GM23338 (cell line): ENCODE results near the gene AP1S1.

ENCODE experiments used
- CREB1 ChIP-seq: fragments of 250-450 bp; sonication (Bioruptor Pico); IDR thresholded peaks from 2 replicates; pipeline ENCODE4 v1.5.0; 2020; ENCODE audit warnings: low read depth, mild to moderate bottlenecking, moderate library complexity
- EZH2 ChIP-seq: fragments of 200-600 bp; sonication (generic); IDR thresholded peaks from one replicate; pipeline ENCODE4 v1.8.0; 2017; ENCODE audit warnings: antibody characterized with exemption, mild to moderate bottlenecking, low read depth; ENCODE audit not compliant: unreplicated experiment
- EZH2phosphoT487 ChIP-seq: fragments of 200-600 bp; sonication (generic); IDR thresholded peaks from one replicate; pipeline ENCODE4 v1.8.1; 2018; ENCODE audit warnings: antibody characterized with exemption; ENCODE audit not compliant: unreplicated experiment
- NANOG ChIP-seq: IDR thresholded peaks from 2 replicates; pipeline ENCODE4 v1.6.1; 2016; ENCODE audit warnings: antibody characterized with exemption, borderline replicate concordance
- POLR2AphosphoS5 ChIP-seq: IDR thresholded peaks from 2 replicates; pipeline ENCODE4 v1.6.1; 2016; ENCODE audit warnings: antibody characterized with exemption, low read depth
- STAT1 ChIP-seq: IDR thresholded peaks from one replicate; pipeline ENCODE4 v1.6.1; 2016; ENCODE audit warnings: antibody characterized with exemption; ENCODE audit not compliant: unreplicated experiment
- TF ChIP-seq, protein P1 (sequence below), 2 experiments: fragments of 200-600 bp in 1 of 2; sonication (generic) in 1 of 2; conservative IDR thresholded peaks; 2 replicates each; pipeline versions ENCODE4 v1.5.1 to v1.6.1; 2016 to 2017; ENCODE audit warnings: antibody characterized with exemption in 2 of 2, low read depth in 2 of 2, mild to moderate bottlenecking in 2 of 2, moderate library complexity in 1 of 2
- TF ChIP-seq, protein P2 (sequence below): IDR thresholded peaks from one replicate; pipeline ENCODE4 v1.6.1; 2018; ENCODE audit warnings: antibody characterized with exemption; ENCODE audit not compliant: unreplicated experiment
- TF ChIP-seq, protein P3 (sequence below): fragments of 250-450 bp; sonication (Bioruptor Pico); IDR thresholded peaks from 2 replicates; pipeline ENCODE4 v1.5.0; 2020; ENCODE audit warnings: mild to moderate bottlenecking, moderate library complexity
- TF ChIP-seq, protein P4 (sequence below): IDR thresholded peaks from 2 replicates; pipeline ENCODE4 v1.6.1; 2016; ENCODE audit warnings: antibody characterized with exemption

DNA sequence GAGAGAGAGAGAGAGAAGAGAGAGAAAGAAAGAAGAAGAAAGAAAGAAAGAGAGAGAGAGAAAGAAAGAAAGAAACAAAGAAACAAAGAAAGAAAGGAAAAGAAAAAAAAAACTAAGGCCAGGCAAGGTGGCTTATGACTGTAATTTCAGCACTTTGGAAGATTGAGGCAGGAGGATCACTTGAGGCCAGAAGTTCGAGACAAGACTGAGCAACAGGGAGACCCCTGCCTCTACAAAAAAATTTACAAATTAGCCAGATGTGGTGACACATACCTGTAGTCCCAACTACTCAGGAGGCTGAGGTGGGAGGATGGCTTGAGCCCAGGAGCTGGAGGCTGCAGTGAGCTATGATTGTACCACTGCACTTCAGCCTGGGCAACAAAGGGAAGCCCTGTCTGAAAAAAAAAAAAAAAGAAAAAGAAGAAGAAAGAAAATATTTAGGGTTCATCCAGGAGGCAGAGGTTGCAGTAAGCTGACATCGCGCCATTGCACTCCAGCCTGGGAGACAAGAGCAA, 24.6 kb upstream of the AP1S1 start:
- TF ChIP-seq, protein P1, sequence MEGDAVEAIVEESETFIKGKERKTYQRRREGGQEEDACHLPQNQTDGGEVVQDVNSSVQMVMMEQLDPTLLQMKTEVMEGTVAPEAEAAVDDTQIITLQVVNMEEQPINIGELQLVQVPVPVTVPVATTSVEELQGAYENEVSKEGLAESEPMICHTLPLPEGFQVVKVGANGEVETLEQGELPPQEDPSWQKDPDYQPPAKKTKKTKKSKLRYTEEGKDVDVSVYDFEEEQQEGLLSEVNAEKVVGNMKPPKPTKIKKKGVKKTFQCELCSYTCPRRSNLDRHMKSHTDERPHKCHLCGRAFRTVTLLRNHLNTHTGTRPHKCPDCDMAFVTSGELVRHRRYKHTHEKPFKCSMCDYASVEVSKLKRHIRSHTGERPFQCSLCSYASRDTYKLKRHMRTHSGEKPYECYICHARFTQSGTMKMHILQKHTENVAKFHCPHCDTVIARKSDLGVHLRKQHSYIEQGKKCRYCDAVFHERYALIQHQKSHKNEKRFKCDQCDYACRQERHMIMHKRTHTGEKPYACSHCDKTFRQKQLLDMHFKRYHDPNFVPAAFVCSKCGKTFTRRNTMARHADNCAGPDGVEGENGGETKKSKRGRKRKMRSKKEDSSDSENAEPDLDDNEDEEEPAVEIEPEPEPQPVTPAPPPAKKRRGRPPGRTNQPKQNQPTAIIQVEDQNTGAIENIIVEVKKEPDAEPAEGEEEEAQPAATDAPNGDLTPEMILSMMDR (conservative IDR thresholded peaks at IDR 0.05; ENCODE audit: low read depth in 2 of 2), result no peak
- TF ChIP-seq POLR2AphosphoS5 (no peak), STAT1 (no peak), EZH2phosphoT487 (no peak), CREB1 (CRISPR knock-in tag) (no peak), EZH2 (no peak), NANOG (no peak)
- TF ChIP-seq, protein P2, sequence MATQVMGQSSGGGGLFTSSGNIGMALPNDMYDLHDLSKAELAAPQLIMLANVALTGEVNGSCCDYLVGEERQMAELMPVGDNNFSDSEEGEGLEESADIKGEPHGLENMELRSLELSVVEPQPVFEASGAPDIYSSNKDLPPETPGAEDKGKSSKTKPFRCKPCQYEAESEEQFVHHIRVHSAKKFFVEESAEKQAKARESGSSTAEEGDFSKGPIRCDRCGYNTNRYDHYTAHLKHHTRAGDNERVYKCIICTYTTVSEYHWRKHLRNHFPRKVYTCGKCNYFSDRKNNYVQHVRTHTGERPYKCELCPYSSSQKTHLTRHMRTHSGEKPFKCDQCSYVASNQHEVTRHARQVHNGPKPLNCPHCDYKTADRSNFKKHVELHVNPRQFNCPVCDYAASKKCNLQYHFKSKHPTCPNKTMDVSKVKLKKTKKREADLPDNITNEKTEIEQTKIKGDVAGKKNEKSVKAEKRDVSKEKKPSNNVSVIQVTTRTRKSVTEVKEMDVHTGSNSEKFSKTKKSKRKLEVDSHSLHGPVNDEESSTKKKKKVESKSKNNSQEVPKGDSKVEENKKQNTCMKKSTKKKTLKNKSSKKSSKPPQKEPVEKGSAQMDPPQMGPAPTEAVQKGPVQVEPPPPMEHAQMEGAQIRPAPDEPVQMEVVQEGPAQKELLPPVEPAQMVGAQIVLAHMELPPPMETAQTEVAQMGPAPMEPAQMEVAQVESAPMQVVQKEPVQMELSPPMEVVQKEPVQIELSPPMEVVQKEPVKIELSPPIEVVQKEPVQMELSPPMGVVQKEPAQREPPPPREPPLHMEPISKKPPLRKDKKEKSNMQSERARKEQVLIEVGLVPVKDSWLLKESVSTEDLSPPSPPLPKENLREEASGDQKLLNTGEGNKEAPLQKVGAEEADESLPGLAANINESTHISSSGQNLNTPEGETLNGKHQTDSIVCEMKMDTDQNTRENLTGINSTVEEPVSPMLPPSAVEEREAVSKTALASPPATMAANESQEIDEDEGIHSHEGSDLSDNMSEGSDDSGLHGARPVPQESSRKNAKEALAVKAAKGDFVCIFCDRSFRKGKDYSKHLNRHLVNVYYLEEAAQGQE, result no peak
- TF ChIP-seq, protein P3, sequence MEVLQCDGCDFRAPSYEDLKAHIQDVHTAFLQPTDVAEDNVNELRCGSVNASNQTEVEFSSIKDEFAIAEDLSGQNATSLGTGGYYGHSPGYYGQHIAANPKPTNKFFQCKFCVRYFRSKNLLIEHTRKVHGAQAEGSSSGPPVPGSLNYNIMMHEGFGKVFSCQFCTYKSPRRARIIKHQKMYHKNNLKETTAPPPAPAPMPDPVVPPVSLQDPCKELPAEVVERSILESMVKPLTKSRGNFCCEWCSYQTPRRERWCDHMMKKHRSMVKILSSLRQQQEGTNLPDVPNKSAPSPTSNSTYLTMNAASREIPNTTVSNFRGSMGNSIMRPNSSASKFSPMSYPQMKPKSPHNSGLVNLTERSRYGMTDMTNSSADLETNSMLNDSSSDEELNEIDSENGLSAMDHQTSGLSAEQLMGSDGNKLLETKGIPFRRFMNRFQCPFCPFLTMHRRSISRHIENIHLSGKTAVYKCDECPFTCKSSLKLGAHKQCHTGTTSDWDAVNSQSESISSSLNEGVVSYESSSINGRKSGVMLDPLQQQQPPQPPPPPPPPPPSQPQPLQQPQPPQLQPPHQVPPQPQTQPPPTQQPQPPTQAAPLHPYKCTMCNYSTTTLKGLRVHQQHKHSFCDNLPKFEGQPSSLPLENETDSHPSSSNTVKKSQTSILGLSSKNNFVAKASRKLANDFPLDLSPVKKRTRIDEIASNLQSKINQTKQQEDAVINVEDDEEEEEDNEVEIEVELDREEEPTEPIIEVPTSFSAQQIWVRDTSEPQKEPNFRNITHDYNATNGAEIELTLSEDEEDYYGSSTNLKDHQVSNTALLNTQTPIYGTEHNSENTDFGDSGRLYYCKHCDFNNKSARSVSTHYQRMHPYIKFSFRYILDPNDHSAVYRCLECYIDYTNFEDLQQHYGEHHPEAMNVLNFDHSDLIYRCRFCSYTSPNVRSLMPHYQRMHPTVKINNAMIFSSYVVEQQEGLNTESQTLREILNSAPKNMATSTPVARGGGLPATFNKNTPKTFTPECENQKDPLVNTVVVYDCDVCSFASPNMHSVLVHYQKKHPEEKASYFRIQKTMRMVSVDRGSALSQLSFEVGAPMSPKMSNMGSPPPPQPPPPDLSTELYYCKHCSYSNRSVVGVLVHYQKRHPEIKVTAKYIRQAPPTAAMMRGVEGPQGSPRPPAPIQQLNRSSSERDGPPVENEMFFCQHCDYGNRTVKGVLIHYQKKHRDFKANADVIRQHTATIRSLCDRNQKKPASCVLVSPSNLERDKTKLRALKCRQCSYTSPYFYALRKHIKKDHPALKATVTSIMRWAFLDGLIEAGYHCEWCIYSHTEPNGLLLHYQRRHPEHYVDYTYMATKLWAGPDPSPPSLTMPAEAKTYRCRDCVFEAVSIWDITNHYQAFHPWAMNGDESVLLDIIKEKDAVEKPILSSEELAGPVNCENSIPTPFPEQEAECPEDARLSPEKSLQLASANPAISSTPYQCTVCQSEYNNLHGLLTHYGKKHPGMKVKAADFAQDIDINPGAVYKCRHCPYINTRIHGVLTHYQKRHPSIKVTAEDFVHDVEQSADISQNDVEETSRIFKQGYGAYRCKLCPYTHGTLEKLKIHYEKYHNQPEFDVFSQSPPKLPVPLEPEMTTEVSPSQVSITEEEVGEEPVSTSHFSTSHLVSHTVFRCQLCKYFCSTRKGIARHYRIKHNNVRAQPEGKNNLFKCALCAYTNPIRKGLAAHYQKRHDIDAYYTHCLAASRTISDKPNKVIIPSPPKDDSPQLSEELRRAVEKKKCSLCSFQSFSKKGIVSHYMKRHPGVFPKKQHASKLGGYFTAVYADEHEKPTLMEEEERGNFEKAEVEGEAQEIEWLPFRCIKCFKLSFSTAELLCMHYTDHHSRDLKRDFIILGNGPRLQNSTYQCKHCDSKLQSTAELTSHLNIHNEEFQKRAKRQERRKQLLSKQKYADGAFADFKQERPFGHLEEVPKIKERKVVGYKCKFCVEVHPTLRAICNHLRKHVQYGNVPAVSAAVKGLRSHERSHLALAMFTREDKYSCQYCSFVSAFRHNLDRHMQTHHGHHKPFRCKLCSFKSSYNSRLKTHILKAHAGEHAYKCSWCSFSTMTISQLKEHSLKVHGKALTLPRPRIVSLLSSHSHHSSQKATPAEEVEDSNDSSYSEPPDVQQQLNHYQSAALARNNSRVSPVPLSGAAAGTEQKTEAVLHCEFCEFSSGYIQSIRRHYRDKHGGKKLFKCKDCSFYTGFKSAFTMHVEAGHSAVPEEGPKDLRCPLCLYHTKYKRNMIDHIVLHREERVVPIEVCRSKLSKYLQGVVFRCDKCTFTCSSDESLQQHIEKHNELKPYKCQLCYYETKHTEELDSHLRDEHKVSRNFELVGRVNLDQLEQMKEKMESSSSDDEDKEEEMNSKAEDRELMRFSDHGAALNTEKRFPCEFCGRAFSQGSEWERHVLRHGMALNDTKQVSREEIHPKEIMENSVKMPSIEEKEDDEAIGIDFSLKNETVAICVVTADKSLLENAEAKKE (CRISPR knock-in tag), result no peak
- TF ChIP-seq, protein P4, sequence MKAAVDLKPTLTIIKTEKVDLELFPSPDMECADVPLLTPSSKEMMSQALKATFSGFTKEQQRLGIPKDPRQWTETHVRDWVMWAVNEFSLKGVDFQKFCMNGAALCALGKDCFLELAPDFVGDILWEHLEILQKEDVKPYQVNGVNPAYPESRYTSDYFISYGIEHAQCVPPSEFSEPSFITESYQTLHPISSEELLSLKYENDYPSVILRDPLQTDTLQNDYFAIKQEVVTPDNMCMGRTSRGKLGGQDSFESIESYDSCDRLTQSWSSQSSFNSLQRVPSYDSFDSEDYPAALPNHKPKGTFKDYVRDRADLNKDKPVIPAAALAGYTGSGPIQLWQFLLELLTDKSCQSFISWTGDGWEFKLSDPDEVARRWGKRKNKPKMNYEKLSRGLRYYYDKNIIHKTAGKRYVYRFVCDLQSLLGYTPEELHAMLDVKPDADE, result no peak
